GM23248 (cell line): ENCODE results near the gene RUNX1. TPM values are rescaled to one million over a fixed set of nuclear protein-coding genes. Genes with fewer than 3 reads are reported as not detected.

ENCODE experiments used
- DNase-seq: peaks from one replicate; pipeline ENCODE4 v3.0.0-alpha.2; 2015
- H2AFZ ChIP-seq: fragments of 200-600 bp; sonication (generic); 2 replicates; pipeline ENCODE4 v1.6.1; 2016; ENCODE audit warnings: antibody characterized with exemption
- H3F3A ChIP-seq: fragments of 200-600 bp; sonication (generic); 2 replicates; pipeline ENCODE4 v1.6.1; 2016; ENCODE audit warnings: mild to moderate bottlenecking, antibody characterized with exemption, mixed run types; ENCODE audit not compliant: insufficient read depth
- H3K27ac ChIP-seq: fragments of 200-600 bp; sonication (generic); 2 replicates; pipeline ENCODE4 v1.5.1; 2016; ENCODE audit warnings: mild to moderate bottlenecking
- H3K27me3 ChIP-seq: fragments of 200-600 bp; sonication (generic); replicated peaks from 2 replicates; pipeline ENCODE4 v1.6.1; 2016; ENCODE audit warnings: mild to moderate bottlenecking; ENCODE audit not compliant: insufficient read depth
- H3K36me3 ChIP-seq: fragments of 200-600 bp; sonication (generic); 2 replicates; pipeline ENCODE4 v1.6.1; 2016; ENCODE audit warnings: low read depth, mild to moderate bottlenecking
- H3K4me1 ChIP-seq: fragments of 200-600 bp; sonication (generic); 2 replicates; pipeline ENCODE4 v1.6.1; 2016; ENCODE audit warnings: mild to moderate bottlenecking; ENCODE audit not compliant: insufficient read depth
- H3K4me2 ChIP-seq: fragments of 200-600 bp; sonication (generic); one replicate; pipeline ENCODE4 v1.6.1; 2016; ENCODE audit warnings: mild to moderate bottlenecking; ENCODE audit not compliant: unreplicated experiment
- H3K4me3 ChIP-seq: fragments of 200-600 bp; sonication (generic); 2 replicates; pipeline ENCODE4 v1.5.1; 2016; ENCODE audit warnings: mild to moderate bottlenecking
- H3K79me2 ChIP-seq: fragments of 200-600 bp; sonication (generic); 2 replicates; pipeline ENCODE4 v1.6.1; 2016; ENCODE audit warnings: mild to moderate bottlenecking; ENCODE audit not compliant: insufficient read depth
- H3K9ac ChIP-seq: fragments of 200-600 bp; sonication (generic); 2 replicates; pipeline ENCODE4 v1.6.1; 2016; ENCODE audit warnings: mild to moderate bottlenecking
- H3K9me2 ChIP-seq: fragments of 200-600 bp; sonication (generic); 2 replicates; pipeline ENCODE4 v1.6.1; 2016; ENCODE audit warnings: mixed run types, mild to moderate bottlenecking, moderate library complexity; ENCODE audit not compliant: insufficient read depth
- H3K9me3 ChIP-seq: fragments of 200-600 bp; sonication (generic); one replicate; pipeline ENCODE4 v1.6.1; 2017; ENCODE audit warnings: low read depth
- H4K20me1 ChIP-seq: fragments of 200-600 bp; sonication (generic); 2 replicates; pipeline ENCODE4 v1.6.0; 2016; ENCODE audit not compliant: insufficient read depth
- EZH2 ChIP-seq: fragments of 200-600 bp; sonication (generic); IDR thresholded peaks from 2 replicates; pipeline ENCODE4 v1.6.1; 2018; ENCODE audit warnings: antibody characterized with exemption, mild to moderate bottlenecking; ENCODE audit not compliant: insufficient read depth, poor library complexity, severe bottlenecking
- EZH2phosphoT487 ChIP-seq: fragments of 200-600 bp; sonication (generic); IDR thresholded peaks from 2 replicates; pipeline ENCODE4 v1.6.1; 2018; ENCODE audit warnings: antibody characterized with exemption, moderate library complexity, mild to moderate bottlenecking, low read depth; ENCODE audit not compliant: insufficient read depth
- WGBS, 2 experiments: methylation state at CpG; one replicate each; pipeline ENCODE4 v1.1.6; 2015 to 2017; ENCODE audit warnings: low lambda C conversion rate in 2 of 2, low coverage in 1 of 2; ENCODE audit errors: missing lambda C conversion rate in 2 of 2; 5-methylcytosine and 5-hydroxymethylcytosine counted together
- in situ Hi-C: fragments of 300-500 bp; cut with MboI; formaldehyde crosslinking; loops from 2 replicates; pipeline ENCODE4 v1.15.0; 2020
- polyA plus RNA-seq: library from polyadenylated mRNA; unstranded; fragments of >200 nt; fragmentation: Nextera tagmentation; extraction: Ambion mirVana; gene quantifications from 2 replicates; pipeline ENCODE4 v1.2.1, GENCODE V29; 2016
- total RNA-seq: library from RNA; depleted of rRNA; stranded (reverse); fragments of >200 nt; shearing (Covaris generic); gene quantifications from 2 replicates; pipeline ENCODE4 v1.2.3, GENCODE V29; 2014

RUNX1 gene
- total and polyA plus RNA-seq, 2 experiments from 2014 or later, result 21.3 to 32.6 TPM

- H3K4me3 ChIP-seq, result no peak overlapping the region
- WGBS, 2 experiments, result 93 to 96% methylated on average over 7 of the region's 7 CpGs
- H3K9me3 ChIP-seq, result no peaks in the 10 kb centered on the region
- H3K79me2 ChIP-seq, result no peaks in the 10 kb centered on the region
- H3K9me2 ChIP-seq, result no peaks in the 10 kb centered on the region
- in situ Hi-C loops, result loop anchor here (25.0 kb wide), 1 partner anchor 800 kb away; no protein-coding TSS in a partner anchor
- no peaks in the 10 kb centered on the region for H4K20me1 ChIP-seq
- no peaks in the 10 kb centered on the region for H3F3A ChIP-seq
- TF ChIP-seq EZH2, result no peak
- no peak for TF ChIP-seq EZH2phosphoT487
- no peaks in the 10 kb centered on the region for H3K36me3 ChIP-seq
- no peaks in the 10 kb centered on the region for H3K27me3 ChIP-seq
- DNase-seq, result no peak
- no peak overlapping the region for H3K27ac ChIP-seq
- no peak overlapping the region for H2AFZ ChIP-seq
- no peak overlapping the region for H3K4me2 ChIP-seq
- 0 out of 2 replicates have a peak, but pooled peaks cover 5% of the 10 kb centered on the region for H3K4me1 ChIP-seq
- H3K9ac ChIP-seq, result no peak overlapping the region
Observed at GRCh38 chr21:35037384-35037765, 11.7 kb downstream of the RUNX1 start.

- H4K20me1 ChIP-seq, result no peaks in the 10 kb centered on the region
- H3K27ac ChIP-seq, result no peak overlapping the region
- no peak overlapping the region for H3K9ac ChIP-seq
- H3K4me1 ChIP-seq, result 0 out of 2 replicates have a peak, but pooled peaks cover 5% of the 10 kb centered on the region
- TF ChIP-seq EZH2, result no peak
- TF ChIP-seq EZH2phosphoT487, result no peak
- H2AFZ ChIP-seq, result no peak overlapping the region
- in situ Hi-C loops, result loop anchor here (25.0 kb wide), 1 partner anchor 801 kb away; no protein-coding TSS in a partner anchor
- WGBS, 2 experiments, result 88% methylated on average over 11 of the region's 11 CpGs
- no peaks in the 10 kb centered on the region for H3F3A ChIP-seq
- H3K36me3 ChIP-seq, result no peaks in the 10 kb centered on the region
- H3K79me2 ChIP-seq, result no peaks in the 10 kb centered on the region
- H3K4me3 ChIP-seq, result no peak overlapping the region
- no peaks in the 10 kb centered on the region for H3K9me3 ChIP-seq
- H3K9me2 ChIP-seq, result no peaks in the 10 kb centered on the region
- no peaks in the 10 kb centered on the region for H3K27me3 ChIP-seq
- no peak for DNase-seq
- H3K4me2 ChIP-seq, result no peak overlapping the region
Observed at GRCh38 chr21:35036465-35037383, 12.4 kb downstream of the RUNX1 start.

- no peak overlapping the region for H3K4me2 ChIP-seq
- H3K79me2 ChIP-seq, result no peaks in the 10 kb centered on the region
- no peak overlapping the region for H3K4me3 ChIP-seq
- H3K36me3 ChIP-seq, result no peaks in the 10 kb centered on the region
- no peak overlapping the region for H2AFZ ChIP-seq
- 0 out of 2 replicates have a peak, but pooled peaks cover under 1% of the 10 kb centered on the region for H3K4me1 ChIP-seq
- no peaks in the 10 kb centered on the region for H3K9me2 ChIP-seq
- WGBS, 2 experiments, result 65 to 70% methylated on average over 8 of the region's 8 CpGs
- no peak overlapping the region for H3K27ac ChIP-seq
- DNase-seq, result no peak
- H3K9ac ChIP-seq, result no peak overlapping the region
- no peaks in the 10 kb centered on the region for H3F3A ChIP-seq
- H3K9me3 ChIP-seq, result no peaks in the 10 kb centered on the region
- H4K20me1 ChIP-seq, result no peaks in the 10 kb centered on the region
- in situ Hi-C loops, result loop anchor here (25.0 kb wide), 1 partner anchor 802 kb away; no protein-coding TSS in a partner anchor
- no peaks in the 10 kb centered on the region for H3K27me3 ChIP-seq
- TF ChIP-seq EZH2 (no peak), EZH2phosphoT487 (no peak)
Observed at GRCh38 chr21:35035581-35035980, 13.5 kb downstream of the RUNX1 start.

- no peak for DNase-seq
- Histone ChIP-seq H3K4me2 (no peak overlapping the region), H3K9me2 (no peaks in the 10 kb centered on the region), H3K27ac (no peak overlapping the region), H2AFZ (no peak overlapping the region), H3K36me3 (no peaks in the 10 kb centered on the region), H3K27me3 (no peaks in the 10 kb centered on the region), H3K9ac (no peak overlapping the region), H4K20me1 (no peaks in the 10 kb centered on the region), H3K4me3 (no peak overlapping the region), H3F3A (no peaks in the 10 kb centered on the region), H3K79me2 (no peaks in the 10 kb centered on the region), H3K9me3 (no peaks in the 10 kb centered on the region), H3K4me1 (no peaks in the 10 kb centered on the region)
- in situ Hi-C loops, result loop anchor here (25.0 kb wide), 1 partner anchor 802 kb away; no protein-coding TSS in a partner anchor
- TF ChIP-seq EZH2phosphoT487, result no peak
- no peak for TF ChIP-seq EZH2
- WGBS, 2 experiments, result 96 to 97% methylated on average over 8 of the region's 8 CpGs
Observed at GRCh38 chr21:35035116-35035515, 14.0 kb downstream of the RUNX1 start.
